ENCODE data around the gene FBRSL1. TPM values are rescaled to one million over a fixed set of nuclear protein-coding genes. Genes with fewer than 3 reads are reported as not detected.
A peak's percentile ranks its signal among the peaks of the same experiment; 100 is the strongest.

FBRSL1 gene
- total RNA-seq, 8 experiments from 2014 or later, result 7.1 to 31.6 (median 11.1) TPM

DNA sequence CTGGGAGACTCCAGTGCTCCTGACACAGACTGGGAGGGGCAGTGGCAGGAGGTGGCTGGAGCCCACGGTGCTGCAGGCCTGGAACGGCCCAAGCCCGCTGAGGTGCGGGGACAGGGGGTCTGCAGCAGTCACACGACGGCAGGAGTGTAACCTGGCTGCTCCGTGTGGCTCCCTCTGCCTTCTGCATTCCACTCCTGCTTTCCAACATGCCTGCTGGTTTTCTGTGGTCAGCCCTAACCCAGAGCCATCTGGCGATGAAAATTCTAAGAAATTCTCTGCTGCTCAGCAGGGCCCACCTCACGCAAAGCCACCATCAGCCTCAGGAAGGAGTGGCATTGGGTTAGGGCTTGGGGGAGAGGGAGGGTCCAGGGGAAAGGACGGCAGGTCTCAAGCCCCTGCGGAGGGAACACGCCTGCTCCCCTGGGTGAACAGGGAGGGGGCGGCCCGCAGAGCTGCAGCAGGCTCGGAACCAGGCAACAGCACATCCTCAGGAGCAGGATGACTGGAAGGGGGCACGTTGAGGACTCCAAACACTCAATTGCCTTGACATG is 5.0 kb upstream of the FBRSL1 start:
- Histone ChIP-seq H3K27ac (no peak overlapping the region), H3K4me3 (no peak overlapping the region), H3K4me1 (replicated peaks in 1 of 2) (peaks cover 8 to 20% of the 10 kb centered on the region in 2 donors)
- WGBS, 10 experiments, result 20 to 91% (median 80%) methylated on average over 1 to 4 of the region's 16 CpGs; no CpG with 5 or more reads in 6 of the 10 experiments
- in situ Hi-C loops (cut with MboI; ENCODE audit: low pct_unique_long_range_greater_than_20kb in 2 of 9, low sequenced_read_pairs in 9 of 9, unreplicated experiment in 9 of 9), result no loop called here
- no peak for ATAC-seq (replicated peaks in 6 of 8)

DNA sequence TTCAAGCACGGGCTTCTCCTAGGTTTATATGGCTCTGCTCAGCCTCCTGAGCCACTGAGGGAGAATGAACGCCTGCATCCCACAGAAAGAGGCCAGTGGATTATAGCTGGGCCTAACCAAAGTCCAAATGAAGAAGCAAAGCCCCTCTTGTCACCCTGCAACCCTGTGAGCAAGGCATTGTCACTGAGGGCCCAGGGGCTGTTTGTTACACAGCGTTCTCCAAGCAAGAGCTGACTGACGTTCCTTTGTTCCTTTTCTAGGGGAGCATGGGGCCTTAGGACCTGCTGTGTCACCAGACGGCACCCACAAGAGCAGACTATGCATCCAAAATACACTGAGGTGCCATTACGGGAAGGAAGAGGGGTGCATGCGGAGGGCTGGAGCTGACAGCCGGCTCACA is 4.3 kb upstream of the FBRSL1 start:
- in situ Hi-C loops (cut with MboI; ENCODE audit: low pct_unique_long_range_greater_than_20kb in 2 of 9, low sequenced_read_pairs in 9 of 9, unreplicated experiment in 9 of 9), result no loop called here
- H3K27ac ChIP-seq, result no peak overlapping the region

GRCh38 chr12:132486168-132486567 is 3.8 kb upstream of the FBRSL1 start:
- 80 to 100% (median 87%) methylated on average over 1 to 2 of the region's 8 CpGs; no CpG with 5 or more reads in 6 of the 10 experiments for WGBS, 10 experiments
- in situ Hi-C loops (cut with MboI; ENCODE audit: low pct_unique_long_range_greater_than_20kb in 2 of 9, low sequenced_read_pairs in 9 of 9, unreplicated experiment in 9 of 9), result no loop called here
- ATAC-seq (replicated peaks in 6 of 8), result no peak
- no peak overlapping the region for H3K4me3 ChIP-seq
- H3K4me1 ChIP-seq (replicated peaks in 1 of 2), result peaks cover 3 to 10% of the 10 kb centered on the region in 2 donors
- H3K27ac ChIP-seq, result no peak overlapping the region

More for the DNA sequence above, 4.3 kb upstream of the FBRSL1 start:
- WGBS, 10 experiments, result 75 to 100% (median 85%) methylated on average over 1 to 7 of the region's 8 CpGs; no CpG with 5 or more reads in 3 of the 10 experiments
- Histone ChIP-seq H3K4me1 (replicated peaks in 1 of 2) (peaks cover 1 to 13% of the 10 kb centered on the region in 2 donors), H3K4me3 (no peak overlapping the region)
- ATAC-seq (replicated peaks in 6 of 8), result no peak

DNA sequence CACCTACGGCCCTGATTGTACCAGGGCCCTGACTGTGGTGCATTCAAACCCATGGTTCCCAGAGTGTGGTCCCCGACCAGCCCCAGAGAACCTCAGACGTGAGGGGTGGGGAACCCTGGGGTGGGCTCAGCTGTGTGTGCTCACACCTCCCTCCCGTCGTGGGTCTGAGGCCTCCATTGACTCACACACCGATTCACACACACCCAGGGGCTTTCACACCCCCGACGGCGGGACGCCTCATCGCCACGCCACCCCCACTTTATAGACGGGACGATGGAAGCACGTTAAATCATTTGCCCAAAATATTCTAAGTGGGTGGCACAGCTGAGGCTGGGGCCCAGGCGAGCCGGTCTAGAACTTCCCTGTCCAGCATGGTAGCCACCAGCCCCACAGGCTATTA is 3.4 kb upstream of the FBRSL1 start:
- no peak for ATAC-seq (replicated peaks in 6 of 8)
- Histone ChIP-seq H3K4me3 (no peak overlapping the region), H3K27ac (no peak overlapping the region), H3K4me1 (replicated peaks in 1 of 2) (peaks cover 7 to 12% of the 10 kb centered on the region in 2 donors)
- 70 to 90% (median 85%) methylated on average over 2 to 4 of the region's 17 CpGs; no CpG with 5 or more reads in 7 of the 10 experiments for WGBS, 10 experiments
- in situ Hi-C loops (cut with MboI; ENCODE audit: low pct_unique_long_range_greater_than_20kb in 2 of 9, low sequenced_read_pairs in 9 of 9, unreplicated experiment in 9 of 9), result no loop called here

- Histone ChIP-seq H3K27ac (no peak overlapping the region), H3K4me1 (replicated peaks in 1 of 2) (peaks cover 15 to 18% of the 10 kb centered on the region in 2 donors), H3K4me3 (no peak overlapping the region)
- in situ Hi-C loops (cut with MboI; ENCODE audit: low pct_unique_long_range_greater_than_20kb in 2 of 9, low sequenced_read_pairs in 9 of 9, unreplicated experiment in 9 of 9), result no loop called here
- 100% methylated on average over 1 of the region's 14 CpGs; no CpG with 5 or more reads in 9 of the 10 experiments for WGBS, 10 experiments
- no peak for ATAC-seq (replicated peaks in 6 of 8)
These were observed 2.6 kb upstream of the FBRSL1 start for GRCh38 chr12:132487311-132487741.

DNA sequence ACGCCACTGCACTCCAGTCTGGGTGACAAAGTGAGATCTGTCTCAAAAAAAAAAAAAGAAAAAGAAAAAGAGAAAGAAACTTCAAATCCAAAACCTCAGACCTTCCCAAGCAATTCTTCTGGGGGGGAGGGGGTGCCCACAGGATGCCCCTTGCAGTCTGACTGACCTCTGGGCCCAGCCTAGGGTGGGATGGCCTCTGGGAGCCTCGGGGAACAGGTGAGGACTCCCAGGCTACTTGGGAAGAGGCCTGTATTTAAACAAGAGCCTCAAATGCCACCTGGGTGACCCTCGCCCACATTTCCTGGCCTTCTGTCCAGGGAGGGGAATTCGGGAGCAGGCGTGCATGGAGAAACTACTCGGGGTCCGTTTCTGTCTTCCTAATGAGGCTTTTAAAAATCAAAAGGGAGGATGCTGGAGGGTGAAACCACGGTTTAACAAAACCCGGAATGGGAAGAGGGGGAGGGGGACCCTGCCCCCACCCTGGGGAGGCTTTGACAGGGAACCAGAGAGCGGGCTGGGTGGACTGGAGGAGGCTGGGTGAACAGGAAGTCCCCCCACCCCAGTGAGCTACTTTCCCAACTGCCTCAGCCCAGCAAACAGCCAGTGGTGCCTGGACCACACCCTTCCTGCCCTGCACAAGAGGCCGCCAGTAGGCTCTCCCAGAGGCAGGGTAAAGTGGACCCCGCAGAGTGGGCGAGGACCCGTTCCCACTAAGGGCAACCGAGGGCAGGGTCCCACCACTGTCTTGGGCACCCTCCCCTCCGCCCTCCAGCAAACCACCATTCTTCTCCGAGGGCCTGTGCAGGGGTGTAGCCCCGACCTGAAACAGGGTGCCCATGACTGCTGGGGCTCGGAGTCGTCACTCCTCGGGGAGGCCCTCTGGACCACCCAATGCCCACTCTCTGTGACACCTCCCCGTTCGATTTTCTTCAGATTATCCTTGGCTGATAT is 1.5 kb upstream of the FBRSL1 start:
- WGBS, 10 experiments, result 20 to 100% (median 38%) methylated on average over 1 to 13 of the region's 23 CpGs; no CpG with 5 or more reads in 4 of the 10 experiments
- Histone ChIP-seq H3K27ac (peak overlapping the region in 1 of 2 donors; percentile 49), H3K4me3 (peak overlapping the region in 3 of 5 donors; percentile 47 to 61 (median 56)), H3K4me1 (replicated peaks in 1 of 2) (peaks cover 22 to 25% of the 10 kb centered on the region in 2 donors)
- peak in 3 of 8 experiments; percentile 0 to 7 (median 6) for ATAC-seq (replicated peaks in 6 of 8)
- in situ Hi-C loops (cut with MboI; ENCODE audit: low pct_unique_long_range_greater_than_20kb in 2 of 9, low sequenced_read_pairs in 9 of 9, unreplicated experiment in 9 of 9), result no loop called here

DNA sequence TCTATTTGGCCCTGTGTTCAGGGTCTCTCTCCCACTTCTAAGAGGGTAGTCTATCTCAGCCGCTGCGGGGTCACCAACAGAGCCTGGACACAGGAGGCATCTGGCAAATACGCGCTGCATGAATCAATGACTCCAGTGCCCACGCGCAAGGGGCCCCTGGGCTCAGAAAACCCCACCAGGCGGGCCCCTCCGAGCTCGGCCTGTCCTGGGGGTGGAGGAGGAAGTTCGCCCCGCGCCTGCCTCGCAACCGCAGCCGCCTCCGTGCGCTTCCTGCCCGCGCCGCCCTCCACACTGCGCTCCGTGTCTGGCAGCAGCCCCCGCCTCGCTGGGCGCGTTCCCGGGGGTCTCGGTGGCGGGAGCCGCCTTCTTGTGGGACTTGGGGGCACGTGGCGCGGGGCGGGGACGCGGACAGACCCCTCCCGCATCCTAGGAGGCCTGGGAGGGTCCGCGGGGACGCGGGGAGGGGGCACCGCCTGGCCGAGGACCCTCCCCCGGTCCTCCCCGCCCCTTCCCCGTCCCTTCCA is 811 bp upstream of the FBRSL1 start:
- peak overlapping the region in 1 of 2 donors; percentile 49 for H3K27ac ChIP-seq
- peak; percentile 2 to 48 (median 32) for ATAC-seq (replicated peaks in 6 of 8)
- peaks cover 29 to 32% of the 10 kb centered on the region in 2 donors for H3K4me1 ChIP-seq (replicated peaks in 1 of 2)
- in situ Hi-C loops (cut with MboI; ENCODE audit: low pct_unique_long_range_greater_than_20kb in 2 of 9, low sequenced_read_pairs in 9 of 9, unreplicated experiment in 9 of 9), result no loop called here
- WGBS, 10 experiments, result 0 to 10% methylated on average over 2 of the region's 46 CpGs; no CpG with 5 or more reads in 8 of the 10 experiments
- peak overlapping the region; percentile 47 to 74 (median 56) for H3K4me3 ChIP-seq

GRCh38 chr12:132490422-132491137 is 629 bp downstream of the FBRSL1 start:
- in situ Hi-C loops (cut with MboI; ENCODE audit: low pct_unique_long_range_greater_than_20kb in 2 of 9, low sequenced_read_pairs in 9 of 9, unreplicated experiment in 9 of 9), result no loop called here
- WGBS, 10 experiments, result 0 to 10% (median 1%) methylated on average over 2 to 18 of the region's 110 CpGs; no CpG with 5 or more reads in 6 of the 10 experiments
- peak in 3 of 8 experiments; percentile 4 to 18 (median 11) for ATAC-seq (replicated peaks in 6 of 8)
- peak overlapping the region; percentile 52 to 83 (median 63) for H3K4me3 ChIP-seq
- H3K27ac ChIP-seq, result peak overlapping the region in 1 of 2 donors; percentile 73
- H3K4me1 ChIP-seq (replicated peaks in 1 of 2), result peaks cover 39 to 47% of the 10 kb centered on the region in 2 donors

- H3K27ac ChIP-seq, result no peak overlapping the region
These were observed 1.2 kb downstream of the FBRSL1 start for GRCh38 chr12:132491138-132491663.

DNA sequence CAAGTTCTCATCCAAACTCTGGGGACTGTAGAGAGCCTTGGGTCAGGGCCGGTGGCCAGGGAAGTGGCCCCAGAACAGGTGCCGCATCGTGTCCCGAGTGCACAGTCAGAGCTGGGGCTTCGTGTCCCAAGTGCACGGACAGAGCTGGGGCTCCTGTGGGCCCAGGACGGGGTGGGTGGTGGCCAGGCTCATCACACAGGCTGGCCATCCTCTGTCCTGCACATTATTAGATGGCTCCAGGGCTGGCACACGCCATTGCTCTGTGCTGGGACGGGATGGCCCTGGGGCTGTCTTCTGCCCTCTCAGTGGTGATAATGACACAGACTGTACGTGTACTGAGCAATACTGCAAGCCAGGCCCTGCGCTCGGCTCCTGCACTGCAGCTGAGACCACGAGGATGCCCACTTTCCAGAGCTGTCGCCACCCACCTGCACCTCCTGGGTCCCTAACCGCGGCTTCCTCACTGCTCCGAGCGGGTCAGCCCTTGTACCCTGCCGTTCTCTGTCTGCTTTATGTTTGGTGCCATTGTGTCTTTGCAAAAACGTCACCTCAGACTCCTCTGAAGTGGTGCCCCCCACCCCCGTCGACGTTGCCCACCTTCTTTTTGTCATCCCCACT is 1.9 kb downstream of the FBRSL1 start:
- in situ Hi-C loops (cut with MboI; ENCODE audit: low pct_unique_long_range_greater_than_20kb in 2 of 9, low sequenced_read_pairs in 9 of 9, unreplicated experiment in 9 of 9), result no loop called here
- Histone ChIP-seq H3K4me1 (replicated peaks in 1 of 2) (peaks cover 52 to 60% of the 10 kb centered on the region in 2 donors), H3K4me3 (peak overlapping the region; percentile 52 to 83 (median 63)), H3K27ac (no peak overlapping the region)
- no peak for ATAC-seq (replicated peaks in 6 of 8)
- WGBS, 10 experiments, result 40 to 91% (median 74%) methylated on average over 1 to 9 of the region's 23 CpGs; no CpG with 5 or more reads in 5 of the 10 experiments

More at GRCh38 chr12:132491138-132491663, 1.2 kb downstream of the FBRSL1 start:
- in situ Hi-C loops (cut with MboI; ENCODE audit: low pct_unique_long_range_greater_than_20kb in 2 of 9, low sequenced_read_pairs in 9 of 9, unreplicated experiment in 9 of 9), result no loop called here
- peak in 1 of 8 experiments; percentile 3 for ATAC-seq (replicated peaks in 6 of 8)
- Histone ChIP-seq H3K4me1 (replicated peaks in 1 of 2) (peaks cover 45 to 53% of the 10 kb centered on the region in 2 donors), H3K4me3 (peak overlapping the region; percentile 52 to 83 (median 63))
- WGBS, 10 experiments, result 0 to 100% (median 40%) methylated on average over 1 to 3 of the region's 14 CpGs; no CpG with 5 or more reads in 3 of the 10 experiments

DNA sequence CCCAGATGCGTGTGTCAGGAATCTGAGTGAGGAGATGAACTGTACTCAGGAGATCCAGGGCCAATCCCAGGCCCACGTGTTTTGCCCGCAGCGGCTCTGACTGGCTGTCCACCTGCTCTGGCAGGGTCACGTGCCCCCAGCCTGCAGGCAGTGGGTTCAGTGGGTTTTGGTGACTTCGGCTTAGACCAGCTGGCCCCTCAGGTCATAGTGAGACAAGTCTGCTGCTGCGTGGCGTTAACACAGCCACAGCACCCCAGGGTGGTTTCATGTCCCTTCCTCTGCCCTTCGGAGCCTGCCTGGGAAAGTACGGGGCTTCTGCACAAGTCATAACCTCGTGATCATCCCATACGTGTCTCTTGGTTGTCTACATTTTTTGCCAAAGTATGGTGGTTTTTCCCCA is 2.6 kb downstream of the FBRSL1 start:
- WGBS, 10 experiments, result 83 to 94% (median 90%) methylated on average over 2 to 9 of the region's 12 CpGs; no CpG with 5 or more reads in 5 of the 10 experiments
- ATAC-seq (replicated peaks in 6 of 8), result no peak
- Histone ChIP-seq H3K27ac (no peak overlapping the region), H3K4me3 (peak overlapping the region in 1 of 5 donors; percentile 63), H3K4me1 (replicated peaks in 1 of 2) (peaks cover 56 to 65% of the 10 kb centered on the region in 2 donors)
- in situ Hi-C loops (cut with MboI; ENCODE audit: low pct_unique_long_range_greater_than_20kb in 2 of 9, low sequenced_read_pairs in 9 of 9, unreplicated experiment in 9 of 9), result no loop called here

DNA sequence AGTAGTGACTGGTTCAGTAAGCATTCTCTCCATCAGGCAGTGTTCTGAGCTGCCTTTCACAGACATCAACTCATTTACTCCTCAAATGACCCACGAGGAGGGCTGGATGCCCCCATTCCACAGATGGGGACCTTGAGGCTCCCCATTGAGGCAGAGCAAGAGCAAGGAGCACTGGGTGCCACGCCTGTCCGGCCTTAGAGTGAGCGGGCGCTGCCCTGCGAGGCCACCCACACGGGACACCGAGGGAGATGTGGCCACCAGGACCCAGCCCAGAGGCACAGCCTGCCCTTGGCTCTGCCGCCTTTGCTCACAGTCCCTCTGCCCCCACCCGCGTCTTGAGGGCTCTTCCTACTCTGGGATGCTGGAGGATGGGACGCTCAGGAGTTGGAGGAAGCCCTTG is 3.0 kb downstream of the FBRSL1 start:
- in situ Hi-C loops (cut with MboI; ENCODE audit: low pct_unique_long_range_greater_than_20kb in 2 of 9, low sequenced_read_pairs in 9 of 9, unreplicated experiment in 9 of 9), result no loop called here
- WGBS, 10 experiments, result 80 to 100% (median 91%) methylated on average over 2 to 4 of the region's 12 CpGs; no CpG with 5 or more reads in 6 of the 10 experiments
- peaks cover 60 to 70% of the 10 kb centered on the region in 2 donors for H3K4me1 ChIP-seq (replicated peaks in 1 of 2)

More for the DNA sequence above, 3.0 kb downstream of the FBRSL1 start:
- H3K27ac ChIP-seq, result no peak overlapping the region
- no peak for ATAC-seq (replicated peaks in 6 of 8)
- no peak overlapping the region for H3K4me3 ChIP-seq

Measured in motor neuron (in vitro differentiated cells).